H9 (cell line): ENCODE results near the gene SH2B2. TPM values are rescaled to one million over a fixed set of nuclear protein-coding genes. Genes with fewer than 3 reads are reported as not detected.

Experiments
- DNase-seq: peaks from one replicate; pipeline ENCODE4 v3.0.0-alpha.2; 2017
- H2AFZ ChIP-seq: one replicate; pipeline ENCODE4 v1.6.1; 2013; ENCODE audit warnings: mild to moderate bottlenecking, low read length, control low read depth, moderate library complexity
- H2AK5ac ChIP-seq: 2 replicates; pipeline ENCODE4 v1.6.1; 2013; ENCODE audit warnings: low read length, control low read depth, mixed read lengths; ENCODE audit not compliant: insufficient read length
- H2BK120ac ChIP-seq: one replicate; pipeline ENCODE4 v1.6.1; 2013; ENCODE audit warnings: low read depth, mild to moderate bottlenecking, low read length, control low read depth, inconsistent platforms; ENCODE audit not compliant: poor library complexity, severe bottlenecking
- H2BK12ac ChIP-seq: 2 replicates; pipeline ENCODE4 v1.6.1; 2013; ENCODE audit warnings: low read length, control low read depth, mixed read lengths, low read depth; ENCODE audit not compliant: insufficient read length
- H2BK15ac ChIP-seq: 2 replicates; pipeline ENCODE4 v1.6.1; 2013; ENCODE audit warnings: low read depth, low read length, control low read depth
- H2BK20ac ChIP-seq: one replicate; pipeline ENCODE4 v1.6.1; 2013; ENCODE audit warnings: low read depth, mild to moderate bottlenecking, low read length, control low read depth, inconsistent platforms; ENCODE audit not compliant: poor library complexity, severe bottlenecking
- H2BK5ac ChIP-seq: 2 replicates; pipeline ENCODE4 v1.6.1; 2013; ENCODE audit warnings: low read length, control low read depth, mixed read lengths; ENCODE audit not compliant: insufficient read length
- H3K14ac ChIP-seq: 2 replicates; pipeline ENCODE4 v1.6.1; 2013; ENCODE audit warnings: low read length, control low read depth; ENCODE audit not compliant: insufficient read depth
- H3K18ac ChIP-seq: 2 replicates; pipeline ENCODE4 v1.6.1; 2013; ENCODE audit warnings: low read depth, mild to moderate bottlenecking, mixed read lengths, low read length, control low read depth; ENCODE audit not compliant: insufficient read length
- H3K23ac ChIP-seq: 2 replicates; pipeline ENCODE4 v1.6.1; 2013; ENCODE audit warnings: low read length, control low read depth, mixed read lengths, low read depth; ENCODE audit not compliant: insufficient read length
- H3K23me2 ChIP-seq: 2 replicates; pipeline ENCODE4 v1.6.1; 2013; ENCODE audit warnings: low read depth, mild to moderate bottlenecking, mixed read lengths, low read length, control low read depth; ENCODE audit not compliant: insufficient read length, poor library complexity, severe bottlenecking
- H3K27ac ChIP-seq: 2 replicates; pipeline ENCODE4 v1.5.1; 2013; ENCODE audit warnings: low read length, control low read depth, mixed read lengths, low read depth; ENCODE audit not compliant: insufficient read length
- H3K27me3 ChIP-seq: 2 replicates; pipeline ENCODE4 v1.6.1; 2013; ENCODE audit warnings: low read length, control low read depth, inconsistent platforms; ENCODE audit not compliant: insufficient read depth
- H3K4ac ChIP-seq: 2 replicates; pipeline ENCODE4 v1.6.1; 2013; ENCODE audit warnings: low read depth, mild to moderate bottlenecking, control low read depth, inconsistent platforms, low read length, moderate library complexity
- H3K4me1 ChIP-seq: 2 replicates; pipeline ENCODE4 v1.6.1; 2013; ENCODE audit warnings: low read length, control low read depth, inconsistent platforms; ENCODE audit not compliant: insufficient read depth
- H3K4me2 ChIP-seq: 2 replicates; pipeline ENCODE4 v1.6.1; 2013; ENCODE audit warnings: low read length, control low read depth, mixed read lengths; ENCODE audit not compliant: insufficient read length, insufficient read depth
- H3K56ac ChIP-seq: 2 replicates; pipeline ENCODE4 v1.6.1; 2013; ENCODE audit warnings: low read depth, mild to moderate bottlenecking, mixed read lengths, low read length, control low read depth; ENCODE audit not compliant: insufficient read length
- H3K79me1 ChIP-seq: 2 replicates; pipeline ENCODE4 v1.6.1; 2013; ENCODE audit warnings: low read depth, mild to moderate bottlenecking, moderate library complexity, low read length, control low read depth, inconsistent platforms; ENCODE audit not compliant: insufficient read depth, poor library complexity, severe bottlenecking
- H3K79me2 ChIP-seq: 2 replicates; pipeline ENCODE4 v1.6.1; 2013; ENCODE audit warnings: low read length, control low read depth, inconsistent platforms; ENCODE audit not compliant: insufficient read depth
- H3K9ac ChIP-seq: 2 replicates; pipeline ENCODE4 v1.6.1; 2013; ENCODE audit warnings: low read length, control low read depth, mixed read lengths; ENCODE audit not compliant: insufficient read length; ENCODE audit errors: extremely low read depth
- H3K9me3 ChIP-seq: one replicate; pipeline ENCODE4 v1.6.1; 2013; ENCODE audit warnings: low read depth, low read length, inconsistent platforms; ENCODE audit not compliant: control insufficient read depth
- H3T11ph ChIP-seq: one replicate; pipeline ENCODE4 v1.6.1; 2013; ENCODE audit warnings: mild to moderate bottlenecking, low read length, control low read depth, inconsistent platforms
- H4K20me1 ChIP-seq: one replicate; pipeline ENCODE4 v1.6.1; 2013; ENCODE audit not compliant: control insufficient read depth, insufficient read length, insufficient read depth
- H4K5ac ChIP-seq: 2 replicates; pipeline ENCODE4 v1.6.1; 2013; ENCODE audit warnings: low read depth, mild to moderate bottlenecking, mixed read lengths, low read length, control low read depth; ENCODE audit not compliant: insufficient read length
- H4K8ac ChIP-seq: replicated peaks from 2 replicates; pipeline ENCODE4 v1.6.1; 2013; ENCODE audit warnings: low read length, control low read depth, mixed read lengths, low read depth; ENCODE audit not compliant: insufficient read length
- H4K91ac ChIP-seq: 2 replicates; pipeline ENCODE4 v1.6.1; 2013; ENCODE audit warnings: low read depth, mild to moderate bottlenecking, moderate library complexity, mixed read lengths, low read length, control low read depth; ENCODE audit not compliant: insufficient read length
- H3K27ac Mint-ChIP-seq, 3 experiments: 2 replicates in 2 of 3; 3 replicates in 1 of 3; pipeline ENCODE4 v1.8.0; 2020 to 2021; ENCODE audit warnings: mixed read lengths in 3 of 3, mild to moderate bottlenecking in 1 of 3, moderate library complexity in 1 of 3
- H3K27me3 Mint-ChIP-seq: 2 replicates; pipeline ENCODE4 v1.8.0; 2021; ENCODE audit warnings: low read depth, mild to moderate bottlenecking, moderate library complexity, mixed read lengths
- H3K36me3 Mint-ChIP-seq, 3 experiments: 2 replicates in 2 of 3; 3 replicates in 1 of 3; pipeline ENCODE4 v1.8.0; 2020 to 2021; ENCODE audit warnings: low read depth in 3 of 3, mixed read lengths in 3 of 3; ENCODE audit not compliant: insufficient read depth in 1 of 3
- H3K4me1 Mint-ChIP-seq, 2 experiments: 2 replicates each; pipeline ENCODE4 v1.8.0; 2020; ENCODE audit warnings: mixed read lengths in 2 of 2
- H3K4me3 Mint-ChIP-seq, 2 experiments: 2 replicates in 1 of 2; 3 replicates in 1 of 2; pipeline ENCODE4 v1.8.0; 2020 to 2021; ENCODE audit warnings: mild to moderate bottlenecking in 2 of 2, mixed read lengths in 2 of 2, moderate library complexity in 1 of 2
- H3K9me3 Mint-ChIP-seq, 2 experiments: 2 replicates in 1 of 2; 3 replicates in 1 of 2; pipeline ENCODE4 v1.8.0; 2020; ENCODE audit warnings: mild to moderate bottlenecking in 2 of 2, mixed read lengths in 2 of 2, moderate library complexity in 1 of 2
- CTCF ChIP-seq: fragments of 200-600 bp; sonication (generic); conservative IDR thresholded peaks from 3 replicates; pipeline ENCODE4 v1.8.0; 2021; ENCODE audit warnings: antibody characterized with exemption, mild to moderate bottlenecking
- WGBS: extraction: QIAGEN DNeasy Blood & Tissue Kit; methylation state at CpG from one replicate; pipeline ENCODE4 v1.1.7; 2013; ENCODE audit warnings: missing lambda C conversion rate, low lambda C conversion rate, mixed read lengths; ENCODE audit not compliant: insufficient read length; ENCODE audit errors: extremely low coverage; 5-methylcytosine and 5-hydroxymethylcytosine counted together
- total RNA-seq: library from RNA; stranded (reverse); gene quantifications from 2 replicates; pipeline ENCODE4 v1.2.1, GENCODE V29; 2021

SH2B2 gene
- total RNA-seq, 1 experiment from 2014 or later, result 10.4 TPM

- Histone ChIP-seq H2BK5ac (no peak overlapping the region), H4K91ac (no peak overlapping the region), H3K56ac (no peak overlapping the region), H3K14ac (no peak overlapping the region; the same call in 1 of the 2 replicates), H3K4me2 (no peak overlapping the region), H2BK20ac (no peak overlapping the region), H3K27me3 (no peaks in the 10 kb centered on the region), H2BK120ac (no peak overlapping the region), H3T11ph (no peak overlapping the region), H2AFZ (no peak overlapping the region), H3K4ac (no peak overlapping the region), H3K23ac (no peak overlapping the region), H3K4me1 (no peaks in the 10 kb centered on the region; the same call in 1 of the 2 replicates), H3K18ac (no peak overlapping the region), H4K5ac (no peak overlapping the region), H3K79me1 (no peaks in the 10 kb centered on the region), H2AK5ac (no peak overlapping the region), H3K27ac (no peak overlapping the region), H4K20me1 (no peaks in the 10 kb centered on the region), H4K8ac (no peak overlapping the region), H3K23me2 (no peaks in the 10 kb centered on the region), H2BK15ac (no peak overlapping the region), H3K9me3 (no peaks in the 10 kb centered on the region), H3K79me2 (no peaks in the 10 kb centered on the region), H2BK12ac (no peak overlapping the region), H3K9ac (no peak overlapping the region)
- Mint-ChIP-seq H3K36me3 (peaks cover 2 to 15% (median 13%) of the 10 kb centered on the region in 3 experiments; a peak in 5 of 7 replicates), H3K27me3 (no peaks in the 10 kb centered on the region), H3K27ac (peak overlapping the region in 1 of 3 experiments; percentile 81; a peak in 3 of 7 replicates), H3K4me3 (no peak overlapping the region), H3K9me3 (no peaks in the 10 kb centered on the region), H3K4me1 (peaks cover 4 to 9% of the 10 kb centered on the region in 2 experiments; a peak in 3 of 4 replicates)
- no CpG with 5 or more reads among the region's 19 CpGs for WGBS
- no peak for DNase-seq
- TF ChIP-seq CTCF, result no peak
Measured at GRCh38 chr7:102253066-102253972, 33.3 kb upstream of the SH2B2 start.
